Gastrocnemius medialis (tissue), 4 donors: ENCODE measurements around the gene LRRC23.

ENCODE experiments used
- CTCF ChIP-seq, 5 experiments: fragments of 450-650 bp in 3 of 5; fragments of 200-600 bp in 2 of 5; sonication (generic) in 2 of 5; IDR thresholded peaks in 4 of 5; conservative IDR thresholded peaks in 1 of 5; 1 replicate in 4 of 5; 2 replicates in 1 of 5; pipeline ENCODE4 v1.5.1; 2016 to 2019; ENCODE audit warnings: antibody characterized with exemption in 5 of 5, mild to moderate bottlenecking in 3 of 5, moderate library complexity in 3 of 5
- POLR2A ChIP-seq, 2 donors: fragments of 450-650 bp; IDR thresholded peaks; one replicate each; pipeline ENCODE4 v1.6.1; 2017; ENCODE audit warnings: antibody characterized with exemption in 2 of 2, mild to moderate bottlenecking in 2 of 2, moderate library complexity in 2 of 2

GRCh38 chr12:6954316-6955107 is 49.9 kb downstream of the LRRC23 start:
- no peak for TF ChIP-seq CTCF (IDR thresholded peaks at IDR 0.05 in 4 of 5, conservative IDR thresholded peaks at IDR 0.05 in 1 of 5)
- no peak for TF ChIP-seq POLR2A (IDR thresholded peaks at IDR 0.05)
